GM10248 (cell line): Measurements from ENCODE around the gene CDKN2A.

Experiments used
- CTCF ChIA-PET: fragments of 300-600 bp; sonication (Branson Sonifier 250); formaldehyde crosslinking; extraction: SDS; loops from one replicate; lab custom pipeline; 2021; ENCODE audit warnings: antibody characterized with exemption; lab: Yijun Ruan, JAX
- POLR2A ChIA-PET: fragments of 350-650 bp; sonication (Branson Sonifier 250); formaldehyde crosslinking; extraction: SDS; loops from one replicate; lab custom pipeline; 2020; ENCODE audit warnings: antibody characterized with exemption; lab: Yijun Ruan, JAX
- DNase-seq: peaks from one replicate; pipeline ENCODE4 v3.0.0; 2012; ENCODE audit errors: extremely low spot score
- TF ChIP-seq, protein P1 (sequence below): IDR thresholded peaks from 2 replicates; pipeline ENCODE4 v1.5.1; 2012; ENCODE audit warnings: mild to moderate bottlenecking, low read depth; ENCODE audit errors: extremely low read depth, missing control alignments, control extremely low read depth

The CDKN2A gene

DNA sequence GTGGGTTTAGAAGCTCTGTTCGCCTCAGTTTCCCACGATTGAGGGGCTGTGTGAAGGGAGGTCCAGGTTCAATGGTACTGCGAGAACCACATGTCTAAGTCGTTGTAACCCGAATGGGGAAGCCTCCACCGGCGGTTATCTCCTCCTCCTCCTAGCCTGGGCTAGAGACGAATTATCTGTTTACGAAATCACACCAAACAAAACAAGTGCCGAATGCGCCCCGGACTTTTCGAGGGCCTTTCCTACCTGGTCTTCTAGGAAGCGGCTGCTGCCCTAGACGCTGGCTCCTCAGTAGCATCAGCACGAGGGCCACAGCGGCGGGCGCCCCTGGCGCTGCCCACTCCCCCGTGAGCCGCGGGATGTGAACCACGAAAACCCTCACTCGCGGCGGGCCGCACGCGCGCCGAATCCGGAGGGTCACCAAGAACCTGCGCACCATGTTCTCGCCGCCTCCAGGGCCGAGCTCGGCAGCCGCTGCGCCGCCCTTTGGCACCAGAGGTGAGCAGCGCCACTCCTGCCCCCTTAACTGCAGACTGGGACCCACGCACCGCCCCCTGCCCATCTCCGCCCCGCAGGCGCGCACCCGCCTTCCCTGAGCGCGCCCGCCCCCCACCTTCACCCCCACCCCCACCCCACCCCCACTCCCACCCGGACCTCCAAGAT, at the start of gene CDKN2A:
TSS of gene CDKN2A (minus strand) at position 500 of the 663 bp plus-strand sequence.
- ChIA-PET CTCF (interaction anchor here (1.2 to 9.3 kb wide), 7 partner anchors 8 to 182 kb away, joined by 3 to 95 read pairs (median 5); partner anchors contain the start of gene CDKN2B), POLR2A (interaction anchor here (0.9 kb wide), 1 partner anchor 15 kb away, joined by 3 read pairs; the partner anchor contains the start of gene CDKN2B)
- TF ChIP-seq, protein P1, sequence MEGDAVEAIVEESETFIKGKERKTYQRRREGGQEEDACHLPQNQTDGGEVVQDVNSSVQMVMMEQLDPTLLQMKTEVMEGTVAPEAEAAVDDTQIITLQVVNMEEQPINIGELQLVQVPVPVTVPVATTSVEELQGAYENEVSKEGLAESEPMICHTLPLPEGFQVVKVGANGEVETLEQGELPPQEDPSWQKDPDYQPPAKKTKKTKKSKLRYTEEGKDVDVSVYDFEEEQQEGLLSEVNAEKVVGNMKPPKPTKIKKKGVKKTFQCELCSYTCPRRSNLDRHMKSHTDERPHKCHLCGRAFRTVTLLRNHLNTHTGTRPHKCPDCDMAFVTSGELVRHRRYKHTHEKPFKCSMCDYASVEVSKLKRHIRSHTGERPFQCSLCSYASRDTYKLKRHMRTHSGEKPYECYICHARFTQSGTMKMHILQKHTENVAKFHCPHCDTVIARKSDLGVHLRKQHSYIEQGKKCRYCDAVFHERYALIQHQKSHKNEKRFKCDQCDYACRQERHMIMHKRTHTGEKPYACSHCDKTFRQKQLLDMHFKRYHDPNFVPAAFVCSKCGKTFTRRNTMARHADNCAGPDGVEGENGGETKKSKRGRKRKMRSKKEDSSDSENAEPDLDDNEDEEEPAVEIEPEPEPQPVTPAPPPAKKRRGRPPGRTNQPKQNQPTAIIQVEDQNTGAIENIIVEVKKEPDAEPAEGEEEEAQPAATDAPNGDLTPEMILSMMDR: peak; percentile 25
- DNase-seq: peak; percentile 62

DNA sequence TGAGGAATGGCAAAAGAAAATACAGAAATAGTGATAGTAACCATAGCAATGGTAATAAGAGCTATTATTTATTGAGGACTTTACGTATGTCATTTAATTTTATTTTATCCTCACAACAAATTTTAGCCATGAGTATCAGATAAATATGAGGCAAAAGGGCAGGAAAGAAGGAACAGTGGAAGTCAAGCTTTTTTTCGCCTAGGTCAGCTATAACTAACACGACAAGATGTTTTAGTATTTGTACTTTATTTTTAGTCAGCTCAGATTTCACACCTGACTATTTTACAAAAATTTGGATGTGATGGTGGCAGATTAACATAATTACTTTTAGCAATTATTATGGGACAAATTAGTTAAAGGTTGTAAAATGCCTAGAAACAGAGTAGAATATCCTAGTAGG, 49.7 kb upstream of the CDKN2A start:
- CTCF ChIA-PET: interaction anchor here (1.0 to 1.2 kb wide), 4 partner anchors 21 to 232 kb away, joined by 3 read pairs; no protein-coding TSS in a partner anchor
- POLR2A ChIA-PET: no interaction called here
- TF ChIP-seq, protein P1: no peak
- no peak for DNase-seq

DNA sequence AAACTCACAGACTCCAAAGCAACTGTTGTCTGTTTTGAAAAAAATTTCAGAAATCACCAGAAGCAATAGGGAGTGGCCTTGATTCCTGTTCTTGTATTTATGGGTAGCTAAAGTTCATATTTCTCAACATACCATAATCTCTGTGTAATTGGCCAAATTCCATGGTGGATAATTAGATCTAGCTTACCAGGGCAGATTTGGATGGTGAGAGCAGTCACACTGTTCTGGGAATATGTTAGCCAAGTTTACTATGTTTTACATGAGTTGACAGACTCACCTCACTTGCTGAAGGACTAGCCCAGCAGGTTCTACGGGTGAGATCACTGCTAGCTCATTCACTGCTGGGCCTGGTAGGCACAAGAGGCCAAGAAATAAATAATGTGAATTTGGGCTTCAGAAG, 47.6 kb upstream of the CDKN2A start:
- ChIA-PET CTCF (interaction anchor here (0.8 to 8.6 kb wide), 4 partner anchors 13 to 230 kb away, joined by 3 to 109 read pairs (median 3); no protein-coding TSS in a partner anchor), POLR2A (no interaction called here)
- no peak for DNase-seq
- TF ChIP-seq, protein P1: no peak

DNA sequence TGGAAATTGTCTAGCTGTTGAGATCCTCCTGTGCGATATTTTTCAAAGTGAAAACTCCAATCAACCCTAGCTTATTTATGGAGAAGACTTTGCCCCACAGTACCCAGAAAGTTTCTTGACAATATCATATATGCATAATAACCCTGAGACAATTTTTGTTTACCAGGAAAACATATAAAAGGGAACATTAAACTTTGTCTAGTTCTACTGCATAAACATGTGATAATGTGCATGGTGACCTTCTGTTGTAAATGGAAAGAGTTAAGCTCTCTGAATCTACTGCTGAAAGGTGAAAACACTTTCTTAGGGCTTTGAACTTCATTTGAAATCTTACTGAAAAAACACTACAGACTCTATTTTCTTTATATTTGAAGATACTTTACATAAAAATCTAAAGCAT, 47.2 kb upstream of the CDKN2A start:
- CTCF ChIA-PET: interaction anchor here (0.8 to 8.6 kb wide), 4 partner anchors 14 to 230 kb away, joined by 3 to 109 read pairs (median 3); no protein-coding TSS in a partner anchor
- POLR2A ChIA-PET: no interaction called here

DNA sequence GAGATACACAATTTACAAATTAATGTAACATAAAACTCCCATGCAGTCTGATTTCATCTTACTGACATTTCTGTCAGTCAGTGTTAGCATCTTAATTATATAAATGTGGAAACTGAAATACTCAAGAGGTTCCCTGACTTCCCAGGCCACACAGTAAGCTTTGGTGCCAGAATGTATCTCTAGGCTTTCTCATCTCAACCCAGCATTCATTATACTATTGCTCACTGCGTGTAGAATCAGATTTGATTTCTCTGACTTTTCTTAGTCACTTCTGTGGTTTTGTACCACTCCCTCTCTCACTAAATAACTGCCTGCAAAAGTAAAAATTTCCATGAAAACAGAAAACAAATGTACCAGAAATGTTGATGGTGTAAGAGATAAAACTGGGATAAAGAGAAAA, 46.6 kb upstream of the CDKN2A start:
- no peak for DNase-seq
- ChIA-PET CTCF (interaction anchor here (1.3 to 8.6 kb wide), 3 partner anchors 14 to 229 kb away, joined by 3 to 109 read pairs (median 27); partner anchors contain the start of gene CDKN2B), POLR2A (no interaction called here)
- TF ChIP-seq, protein P1: no peak

More for the DNA sequence above, 47.2 kb upstream of the CDKN2A start:
- TF ChIP-seq, protein P1: no peak
- DNase-seq: no peak

DNA sequence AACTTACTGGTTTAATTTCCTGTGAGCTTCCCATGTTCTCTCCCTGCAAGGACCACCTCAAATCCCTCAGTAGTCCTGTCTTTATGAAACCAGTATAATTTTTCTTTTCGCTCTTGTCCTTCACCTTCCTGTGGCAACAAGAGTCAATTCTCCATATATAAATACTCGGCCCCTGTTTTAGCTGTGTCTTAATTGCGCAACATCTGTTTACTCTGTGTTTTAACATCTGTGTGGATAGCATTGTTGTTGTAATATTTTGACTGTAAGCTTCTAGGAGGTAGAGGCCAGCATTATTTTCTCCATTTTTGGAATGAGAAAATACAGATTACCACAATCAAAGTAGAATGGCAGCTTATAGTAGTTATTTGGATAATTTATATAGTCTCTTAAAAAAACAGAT, 45.1 kb upstream of the CDKN2A start:
- no peak for DNase-seq
- POLR2A ChIA-PET: no interaction called here
- TF ChIP-seq, protein P1: no peak
- CTCF ChIA-PET: interaction anchor here (0.6 to 8.6 kb wide), 8 partner anchors 9 to 228 kb away, joined by 3 to 109 read pairs (median 4); partner anchors contain the start of gene CDKN2B
